Thoracic aorta (tissue), 2 donors: Measurements from ENCODE around the gene SLC22A6. TPM values are rescaled to one million over a fixed set of nuclear protein-coding genes. Genes with fewer than 3 reads are reported as not detected.

Experiments
- ATAC-seq: fragments of 150-250 bp; one replicate; pipeline ENCODE4 v1.8.0; 2017; ENCODE audit warnings: low read depth; ENCODE audit not compliant: insufficient number of reproducible peaks, low FRiP score
- DNase-seq: peaks from one replicate; pipeline ENCODE4 v3.0.0-alpha.2; 2020; ENCODE audit warnings: low spot score
- H3K27ac ChIP-seq, 2 donors: fragments of 200-600 bp; sonication (generic); 1 replicate in 1 of 2; 2 replicates in 1 of 2; pipeline ENCODE4 v1.5.1; 2016; ENCODE audit warnings: mild to moderate bottlenecking in 2 of 2, moderate library complexity in 2 of 2
- H3K27me3 ChIP-seq: fragments of 200-600 bp; sonication (generic); replicated peaks from 2 replicates; pipeline ENCODE4 v1.6.0; 2016; ENCODE audit warnings: mild to moderate bottlenecking; ENCODE audit not compliant: insufficient read depth
- H3K36me3 ChIP-seq: fragments of 200-600 bp; sonication (generic); one replicate; pipeline ENCODE4 v1.5.1; 2016
- H3K4me1 ChIP-seq, 2 donors: fragments of 200-600 bp; sonication (generic); 1 replicate in 1 of 2; 2 replicates in 1 of 2; pipeline versions ENCODE4 v1.5.1 to v1.6.0; 2016; ENCODE audit warnings: low read depth in 2 of 2, mild to moderate bottlenecking in 1 of 2; ENCODE audit not compliant: control insufficient read depth in 1 of 2
- H3K4me3 ChIP-seq: fragments of 200-600 bp; sonication (generic); 2 replicates; pipeline ENCODE4 v1.5.1; 2016; ENCODE audit warnings: mild to moderate bottlenecking
- H3K9me3 ChIP-seq: fragments of 200-600 bp; sonication (generic); 2 replicates; pipeline ENCODE4 v1.5.1; 2016
- CTCF ChIP-seq: fragments of 200-600 bp; sonication (generic); IDR thresholded peaks from one replicate; pipeline ENCODE4 v1.5.1; 2019; ENCODE audit warnings: antibody characterized with exemption
- total RNA-seq, 2 donors: library from RNA; depleted of rRNA; stranded (reverse); fragments of >200 nt; gene quantifications; one replicate each; pipeline versions ENCODE4 v1.1.0 to v1.2.3, GENCODE V29; 2016

SLC22A6 gene
- total RNA-seq, 2 donors from 2014 or later: not detected

- no peaks in the 10 kb centered on the region for H3K36me3 ChIP-seq
- no peak for ATAC-seq
Measured at GRCh38 chr11:63014408-63015055, 29.8 kb upstream of the SLC22A6 start.

GRCh38 chr11:63012839-63013238, 28.1 kb upstream of the SLC22A6 start:
- no peak for TF ChIP-seq CTCF
- no peaks in the 10 kb centered on the region for H3K36me3 ChIP-seq
- H3K27ac ChIP-seq: no peak overlapping the region
- H3K4me1 ChIP-seq: no peaks in the 10 kb centered on the region
- H3K4me3 ChIP-seq: no peak overlapping the region
- ATAC-seq (no peak), DNase-seq (no peak)
- H3K27me3 ChIP-seq: no peaks in the 10 kb centered on the region
- H3K9me3 ChIP-seq: no peaks in the 10 kb centered on the region

More at GRCh38 chr11:63014408-63015055, 29.8 kb upstream of the SLC22A6 start:
- TF ChIP-seq CTCF: no peak
- no peaks in the 10 kb centered on the region for H3K4me1 ChIP-seq
- no peaks in the 10 kb centered on the region for H3K27me3 ChIP-seq
- no peaks in the 10 kb centered on the region for H3K9me3 ChIP-seq
- no peak overlapping the region for H3K4me3 ChIP-seq
- H3K27ac ChIP-seq: no peak overlapping the region
- DNase-seq: no peak

GRCh38 chr11:63012430-63012829, 27.7 kb upstream of the SLC22A6 start:
- DNase-seq: no peak
- H3K27ac ChIP-seq: no peak overlapping the region
- TF ChIP-seq CTCF: no peak
- no peaks in the 10 kb centered on the region for H3K9me3 ChIP-seq
- no peaks in the 10 kb centered on the region for H3K36me3 ChIP-seq
- no peak for ATAC-seq
- no peaks in the 10 kb centered on the region for H3K4me1 ChIP-seq
- no peak overlapping the region for H3K4me3 ChIP-seq
- no peaks in the 10 kb centered on the region for H3K27me3 ChIP-seq

- Histone ChIP-seq H3K9me3 (no peaks in the 10 kb centered on the region), H3K36me3 (no peaks in the 10 kb centered on the region), H3K4me1 (no peaks in the 10 kb centered on the region), H3K27ac (no peak overlapping the region), H3K27me3 (no peaks in the 10 kb centered on the region), H3K4me3 (no peak overlapping the region)
- ATAC-seq: no peak
- DNase-seq: no peak
- TF ChIP-seq CTCF: no peak
Measured at GRCh38 chr11:63010934-63011439, 26.2 kb upstream of the SLC22A6 start.

GRCh38 chr11:63007920-63008319, 23.2 kb upstream of the SLC22A6 start:
- no peak overlapping the region for H3K27ac ChIP-seq
- no peaks in the 10 kb centered on the region for H3K9me3 ChIP-seq
- ATAC-seq (no peak), DNase-seq (no peak)
- no peak for TF ChIP-seq CTCF
- no peaks in the 10 kb centered on the region for H3K36me3 ChIP-seq
- H3K4me1 ChIP-seq: no peaks in the 10 kb centered on the region
- H3K27me3 ChIP-seq: no peaks in the 10 kb centered on the region
- H3K4me3 ChIP-seq: no peak overlapping the region
